ENCODE measurements around the gene PPP2R3B. TPM values are rescaled to one million over a fixed set of nuclear protein-coding genes. Genes with fewer than 3 reads are reported as not detected.

PPP2R3B gene
- total RNA-seq, 2 donors from 2014 or later, result 20.6 to 73.2 TPM

DNA sequence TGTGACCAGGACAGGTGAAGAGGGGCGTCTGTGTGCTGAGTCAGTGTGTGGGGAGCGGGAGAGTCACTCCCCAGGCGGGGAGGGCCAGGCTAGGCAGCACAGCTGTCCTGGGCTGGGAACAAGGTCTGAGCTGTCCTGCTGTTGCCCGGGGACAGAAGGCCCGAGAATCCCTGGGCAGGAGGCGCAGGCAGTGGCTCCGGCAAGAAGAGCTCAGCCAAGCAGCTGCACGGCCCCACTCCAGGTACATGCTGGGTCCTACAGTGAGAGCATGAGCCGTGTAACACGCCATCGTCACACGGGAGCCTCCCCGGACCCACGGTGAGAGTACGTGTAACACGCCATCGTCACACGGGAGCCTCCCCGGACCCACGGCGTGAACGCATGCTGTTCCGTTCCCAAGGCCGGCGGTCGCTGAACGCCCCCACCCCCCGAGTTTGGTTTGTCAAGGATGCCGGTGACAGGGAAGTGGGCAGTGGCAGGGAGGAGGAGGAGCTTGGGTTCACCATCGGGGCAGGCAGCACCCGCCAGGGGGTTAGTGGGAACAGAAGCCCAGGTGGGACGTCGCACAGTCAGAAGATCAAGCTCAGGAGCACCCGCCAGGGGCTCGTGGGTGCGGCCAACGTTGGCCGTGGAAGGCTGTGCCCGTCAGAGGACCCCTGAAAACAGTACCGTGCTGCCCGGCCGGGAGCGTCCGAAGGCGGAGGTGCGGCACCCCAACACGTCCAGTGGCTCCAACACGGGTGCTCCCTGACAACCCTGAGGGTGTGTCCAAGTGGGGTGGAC, 15.6 kb downstream of the PPP2R3B start:
- WGBS, result 96% methylated on average over 46 of the region's 48 CpGs
- no peaks in the 10 kb centered on the region for H3K9me3 ChIP-seq
- no peak overlapping the region for H3K4me3 ChIP-seq
- TF ChIP-seq POLR2AphosphoS5 (IDR thresholded peaks at IDR 0.05) (no peak), CTCF (IDR thresholded peaks at IDR 0.05) (no peak), POLR2A (IDR thresholded peaks at IDR 0.05) (no peak)
- intact Hi-C loops (cut with DNase I), result no loop called here
- no peaks in the 10 kb centered on the region for H3K27me3 ChIP-seq (replicated peaks; ENCODE audit: insufficient read depth)
- no peak for DNase-seq (ENCODE audit: low spot score)
- H3K27ac ChIP-seq, result no peak overlapping the region
- no peaks in the 10 kb centered on the region for H3K36me3 ChIP-seq
- peaks cover 4% of the 10 kb centered on the region for H3K4me1 ChIP-seq (replicated peaks)

DNA sequence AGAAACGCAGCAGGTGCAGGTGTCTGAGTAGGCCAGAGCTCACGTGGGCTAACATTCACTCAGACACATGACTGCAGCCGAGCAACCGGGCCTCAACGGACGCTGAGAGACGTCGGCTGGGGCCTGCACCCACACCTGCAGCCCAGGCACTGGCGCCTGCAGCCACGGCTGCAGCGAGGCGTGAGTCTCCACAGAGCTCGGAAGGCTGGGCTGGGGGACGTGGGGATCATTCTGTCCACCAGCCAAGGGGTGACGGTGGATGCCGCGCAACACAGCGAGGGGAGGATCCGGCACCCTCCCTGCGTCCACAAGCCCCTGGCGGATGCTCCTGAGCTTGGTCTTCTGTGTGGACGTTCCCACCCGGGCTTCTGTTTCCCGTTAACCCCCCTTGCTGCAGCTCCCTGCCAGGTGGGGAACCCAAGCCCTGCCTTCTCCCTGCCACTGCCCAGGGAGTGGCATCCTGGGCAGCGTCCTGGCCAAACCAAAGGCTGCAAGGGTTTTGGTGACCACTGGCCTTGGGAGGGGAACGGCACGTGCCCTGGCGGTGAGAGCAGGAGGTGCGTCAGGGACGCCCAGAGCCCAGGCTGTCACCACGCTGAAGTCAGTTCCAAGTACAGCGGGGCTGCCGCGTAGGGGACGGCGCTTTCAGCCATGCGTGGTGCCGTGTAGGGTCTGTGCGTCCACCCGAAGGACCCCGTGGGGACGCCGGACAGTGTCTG, 16.3 kb downstream of the PPP2R3B start:
- intact Hi-C loops (cut with DNase I), result no loop called here
- Histone ChIP-seq H3K9me3 (no peaks in the 10 kb centered on the region), H3K27ac (no peak overlapping the region), H3K4me3 (no peak overlapping the region), H3K27me3 (replicated peaks; ENCODE audit: insufficient read depth) (no peaks in the 10 kb centered on the region), H3K36me3 (no peaks in the 10 kb centered on the region), H3K4me1 (replicated peaks) (peaks cover 4% of the 10 kb centered on the region)
- WGBS, result 93% methylated on average over 41 of the region's 43 CpGs
- TF ChIP-seq POLR2AphosphoS5 (IDR thresholded peaks at IDR 0.05) (no peak), CTCF (IDR thresholded peaks at IDR 0.05) (no peak)
- DNase-seq (ENCODE audit: low spot score), result no peak

- H3K4me1 ChIP-seq (replicated peaks), result peaks cover 4% of the 10 kb centered on the region
- TF ChIP-seq CTCF (IDR thresholded peaks at IDR 0.05) (no peak), POLR2A (IDR thresholded peaks at IDR 0.05) (no peak), POLR2AphosphoS5 (IDR thresholded peaks at IDR 0.05) (no peak)
- 91% methylated on average over 34 of the region's 34 CpGs for WGBS
- no peak for DNase-seq (ENCODE audit: low spot score)
- no peak overlapping the region for H3K27ac ChIP-seq
- no peak overlapping the region for H3K4me3 ChIP-seq
- H3K36me3 ChIP-seq, result no peaks in the 10 kb centered on the region
- no peaks in the 10 kb centered on the region for H3K9me3 ChIP-seq
- intact Hi-C loops (cut with DNase I), result no loop called here
- H3K27me3 ChIP-seq (replicated peaks; ENCODE audit: insufficient read depth), result no peaks in the 10 kb centered on the region
These were observed 17.1 kb downstream of the PPP2R3B start for GRCh38 chrX:369563-370101.

DNA sequence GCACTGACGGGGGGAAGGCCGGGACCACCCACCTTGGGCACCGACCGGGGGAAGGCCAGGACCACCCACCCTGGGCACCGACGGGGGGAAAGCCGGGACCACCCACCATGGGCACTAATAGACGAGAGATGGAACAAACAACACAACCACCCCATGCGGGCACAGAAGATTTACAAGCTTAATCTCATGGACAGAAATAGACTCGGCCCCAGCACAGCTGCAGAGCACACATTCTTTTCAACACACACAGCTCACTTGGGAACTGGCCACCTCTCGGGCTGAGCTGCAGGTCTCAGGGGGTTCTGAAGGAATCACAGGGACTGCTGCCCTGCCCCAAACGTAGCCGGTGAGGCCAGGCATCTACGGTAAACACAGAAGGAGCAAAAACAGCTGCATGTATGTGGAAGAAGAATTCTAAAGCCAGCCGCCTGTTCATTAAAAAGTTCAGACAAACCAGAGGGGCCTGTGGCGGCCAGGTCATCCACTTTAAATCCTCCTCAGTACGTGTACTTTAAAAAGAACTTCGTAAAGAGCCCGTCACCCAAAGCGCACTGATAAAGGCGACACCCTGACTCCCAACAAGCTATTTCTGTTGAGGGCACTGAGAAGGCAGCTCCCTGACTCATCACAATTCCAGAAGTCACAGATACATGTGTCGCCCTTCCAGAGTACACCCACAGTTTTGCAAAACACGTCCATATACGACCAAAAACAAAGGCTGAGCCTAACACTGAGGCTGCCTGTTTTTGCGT, 17.7 kb downstream of the PPP2R3B start:
- no peaks in the 10 kb centered on the region for H3K36me3 ChIP-seq
- no peaks in the 10 kb centered on the region for H3K9me3 ChIP-seq
- no peaks in the 10 kb centered on the region for H3K4me1 ChIP-seq (replicated peaks)
- H3K4me3 ChIP-seq, result no peak overlapping the region
- TF ChIP-seq POLR2AphosphoS5 (IDR thresholded peaks at IDR 0.05), result no peak
- no peak for TF ChIP-seq CTCF (IDR thresholded peaks at IDR 0.05)
- TF ChIP-seq POLR2A (IDR thresholded peaks at IDR 0.05), result no peak
- no peaks in the 10 kb centered on the region for H3K27me3 ChIP-seq (replicated peaks; ENCODE audit: insufficient read depth)
- intact Hi-C loops (cut with DNase I), result no loop called here
- DNase-seq (ENCODE audit: low spot score), result no peak
- WGBS, result 61% methylated on average over 23 of the region's 25 CpGs
- no peak overlapping the region for H3K27ac ChIP-seq
